ENCODE measurements around the gene VRK2. TPM values are rescaled to one million over a fixed set of nuclear protein-coding genes. Genes with fewer than 3 reads are reported as not detected.

The VRK2 gene
- polyA plus RNA-seq, 3 donors, result 13.5 to 31.6 (median 21.4) TPM

DNA sequence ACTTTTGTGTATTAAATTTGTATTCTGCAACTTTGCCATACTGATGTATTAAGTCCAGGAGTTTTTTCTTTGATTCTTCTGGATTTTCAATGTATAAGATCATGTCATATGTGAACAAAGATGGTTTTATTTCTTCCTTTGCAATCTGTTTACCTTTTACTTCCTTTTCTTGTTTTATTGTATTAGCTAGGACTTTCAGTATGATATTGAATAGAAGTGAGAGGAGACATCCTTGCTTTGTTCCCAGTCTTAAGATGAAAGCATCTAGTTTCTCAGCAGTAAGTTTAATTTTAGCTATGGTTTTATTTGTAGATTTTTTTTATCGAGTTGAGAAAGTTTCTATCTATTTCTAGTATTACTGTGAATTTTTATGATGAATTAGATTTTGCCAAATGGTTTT is 25.5 kb downstream of the VRK2 start:
- Histone ChIP-seq H3K27me3 (ENCODE audit: control insufficient read depth in 2 of 2, insufficient read depth in 2 of 2, low read length in 2 of 2) (no peaks in the 10 kb centered on the region), H2AFZ (ENCODE audit: insufficient read depth, low read depth, low read length, poor library complexity, severe bottlenecking) (no peak overlapping the region), H3K4me3 (replicated peaks in 1 of 3; ENCODE audit: low read depth in 2 of 3, low read length in 3 of 3) (no peak overlapping the region), H3K27ac (ENCODE audit: low read depth in 1 of 2, low read length in 2 of 2) (no peak overlapping the region), H3K9ac (ENCODE audit: insufficient read depth, low read length, poor library complexity, severe bottlenecking) (no peak overlapping the region), H3K9me3 (replicated peaks in 1 of 2; ENCODE audit: control insufficient read depth in 1 of 2, insufficient read depth in 1 of 2, low read length in 2 of 2) (peaks cover 0 to 4% of the 10 kb centered on the region in 2 donors), H3K4me1 (ENCODE audit: control insufficient read depth in 1 of 2, insufficient read depth in 2 of 2, low read length in 2 of 2) (no peaks in the 10 kb centered on the region), H3K4me2 (replicated peaks; ENCODE audit: extremely low read depth, low read length, poor library complexity, severe bottlenecking) (no peak overlapping the region), H3K79me2 (ENCODE audit: insufficient read depth, low read length) (peaks cover 15% of the 10 kb centered on the region), H4K20me1 (ENCODE audit: insufficient read depth, low read length) (peaks cover 4% of the 10 kb centered on the region), H3K36me3 (replicated peaks in 1 of 2; ENCODE audit: control insufficient read depth in 1 of 2, insufficient read depth in 2 of 2, low read length in 2 of 2) (peaks cover 3 to 41% of the 10 kb centered on the region in 2 donors)
- Mint-ChIP-seq H3K36me3 (peaks cover 53 to 55% of the 10 kb centered on the region in 2 donors), H3K4me3 (no peak overlapping the region), H3K27me3 (ENCODE audit: low read depth in 3 of 3) (no peaks in the 10 kb centered on the region), H3K9me3 (peaks cover 0 to 13% (median 4%) of the 10 kb centered on the region in 7 donors), H3K27ac (no peak overlapping the region), H3K4me1 (no peaks in the 10 kb centered on the region)
- intact Hi-C loops (cut with micrococcal nuclease), result no loop called here
- TF ChIP-seq, protein P1, sequence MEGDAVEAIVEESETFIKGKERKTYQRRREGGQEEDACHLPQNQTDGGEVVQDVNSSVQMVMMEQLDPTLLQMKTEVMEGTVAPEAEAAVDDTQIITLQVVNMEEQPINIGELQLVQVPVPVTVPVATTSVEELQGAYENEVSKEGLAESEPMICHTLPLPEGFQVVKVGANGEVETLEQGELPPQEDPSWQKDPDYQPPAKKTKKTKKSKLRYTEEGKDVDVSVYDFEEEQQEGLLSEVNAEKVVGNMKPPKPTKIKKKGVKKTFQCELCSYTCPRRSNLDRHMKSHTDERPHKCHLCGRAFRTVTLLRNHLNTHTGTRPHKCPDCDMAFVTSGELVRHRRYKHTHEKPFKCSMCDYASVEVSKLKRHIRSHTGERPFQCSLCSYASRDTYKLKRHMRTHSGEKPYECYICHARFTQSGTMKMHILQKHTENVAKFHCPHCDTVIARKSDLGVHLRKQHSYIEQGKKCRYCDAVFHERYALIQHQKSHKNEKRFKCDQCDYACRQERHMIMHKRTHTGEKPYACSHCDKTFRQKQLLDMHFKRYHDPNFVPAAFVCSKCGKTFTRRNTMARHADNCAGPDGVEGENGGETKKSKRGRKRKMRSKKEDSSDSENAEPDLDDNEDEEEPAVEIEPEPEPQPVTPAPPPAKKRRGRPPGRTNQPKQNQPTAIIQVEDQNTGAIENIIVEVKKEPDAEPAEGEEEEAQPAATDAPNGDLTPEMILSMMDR (IDR thresholded peaks at IDR 0.05), result no peak
- no CpG with 5 or more reads among the region's 1 CpG for WGBS (ENCODE audit: insufficient coverage)
- no peak for DNase-seq

DNA sequence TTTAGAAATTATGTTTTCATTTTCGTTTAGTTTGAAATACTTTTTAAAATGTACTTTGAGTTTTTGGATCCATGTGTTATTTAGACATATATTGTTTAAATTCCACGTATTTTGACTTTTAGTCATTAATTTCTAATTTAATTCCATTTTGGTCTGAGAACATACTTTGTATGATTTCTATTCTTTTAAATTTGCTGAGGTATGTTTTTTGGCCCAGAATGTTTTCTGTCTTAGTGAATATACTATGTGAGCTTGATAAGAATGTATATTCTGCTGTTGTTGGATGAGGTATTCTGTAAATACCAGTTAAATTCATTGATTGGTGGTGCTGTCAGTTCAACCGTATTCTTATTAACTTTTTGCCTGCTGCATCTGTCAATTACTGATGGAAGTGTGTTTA is 26.4 kb downstream of the VRK2 start:
- H3K4me2 ChIP-seq (replicated peaks; ENCODE audit: extremely low read depth, low read length, poor library complexity, severe bottlenecking), result no peak overlapping the region
- H3K27me3 ChIP-seq (ENCODE audit: control insufficient read depth in 2 of 2, insufficient read depth in 2 of 2, low read length in 2 of 2), result no peaks in the 10 kb centered on the region
- no peaks in the 10 kb centered on the region for H3K4me1 ChIP-seq (ENCODE audit: control insufficient read depth in 1 of 2, insufficient read depth in 2 of 2, low read length in 2 of 2)
- peaks cover 0 to 4% of the 10 kb centered on the region in 2 donors for H3K9me3 ChIP-seq (replicated peaks in 1 of 2; ENCODE audit: control insufficient read depth in 1 of 2, insufficient read depth in 1 of 2, low read length in 2 of 2)
- H3K36me3 ChIP-seq (replicated peaks in 1 of 2; ENCODE audit: control insufficient read depth in 1 of 2, insufficient read depth in 2 of 2, low read length in 2 of 2), result peaks cover 3 to 40% of the 10 kb centered on the region in 2 donors
- WGBS (ENCODE audit: insufficient coverage), result no CpG with 5 or more reads among the region's 3 CpGs
- DNase-seq, result no peak
- no peak overlapping the region for H3K4me3 ChIP-seq (replicated peaks in 1 of 3; ENCODE audit: low read depth in 2 of 3, low read length in 3 of 3)
- H3K4me3 Mint-ChIP-seq, result no peak overlapping the region
- TF ChIP-seq, protein P1 (IDR thresholded peaks at IDR 0.05), result no peak
- intact Hi-C loops (cut with micrococcal nuclease), result no loop called here
- H3K36me3 Mint-ChIP-seq, result peaks cover 47 to 55% of the 10 kb centered on the region in 2 donors
- H4K20me1 ChIP-seq (ENCODE audit: insufficient read depth, low read length), result peaks cover 10% of the 10 kb centered on the region
- peaks cover 0 to 9% (median 3%) of the 10 kb centered on the region in 7 donors for H3K9me3 Mint-ChIP-seq
- peaks cover 20% of the 10 kb centered on the region for H3K79me2 ChIP-seq (ENCODE audit: insufficient read depth, low read length)
- H3K27me3 Mint-ChIP-seq (ENCODE audit: low read depth in 3 of 3), result no peaks in the 10 kb centered on the region
- H3K4me1 Mint-ChIP-seq, result no peaks in the 10 kb centered on the region
- H2AFZ ChIP-seq (ENCODE audit: insufficient read depth, low read depth, low read length, poor library complexity, severe bottlenecking), result no peak overlapping the region
- H3K9ac ChIP-seq (ENCODE audit: insufficient read depth, low read length, poor library complexity, severe bottlenecking), result no peak overlapping the region
- no peak overlapping the region for H3K27ac ChIP-seq (ENCODE audit: low read depth in 1 of 2, low read length in 2 of 2)
- no peak overlapping the region for H3K27ac Mint-ChIP-seq

All from CD14-positive monocyte (primary cell).